ENCODE measurements around the gene BCR.

BCR gene

DNA sequence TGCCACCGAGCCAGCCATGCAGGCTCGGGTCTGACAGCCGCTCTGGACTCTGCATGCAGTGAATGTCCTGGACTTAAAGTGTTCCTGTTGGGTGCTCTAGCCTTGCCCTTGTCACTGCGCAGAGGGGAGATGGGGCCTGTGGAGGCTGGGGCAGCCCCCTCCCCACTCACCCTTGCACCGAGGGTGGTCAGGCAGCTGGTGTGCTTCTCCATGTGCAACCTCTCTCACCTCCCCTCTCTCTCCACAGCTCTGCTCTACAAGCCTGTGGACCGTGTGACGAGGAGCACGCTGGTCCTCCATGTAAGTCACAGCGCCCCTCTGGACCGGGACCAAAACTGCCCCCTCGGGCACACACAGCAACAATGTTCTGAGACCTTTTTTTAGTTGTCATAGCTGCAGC is 92.5 kb downstream of the BCR start:
- no peaks in the 10 kb centered on the region for H3K9me3 Mint-ChIP-seq (ENCODE audit: low read depth)
- H3K4me3 Mint-ChIP-seq, result no peak overlapping the region
- H3K4me1 Mint-ChIP-seq (ENCODE audit: low read depth), result no peaks in the 10 kb centered on the region
- H3K27ac Mint-ChIP-seq, result no peak overlapping the region
- no peaks in the 10 kb centered on the region for H3K27me3 Mint-ChIP-seq
- H3K36me3 Mint-ChIP-seq, result no peaks in the 10 kb centered on the region

DNA sequence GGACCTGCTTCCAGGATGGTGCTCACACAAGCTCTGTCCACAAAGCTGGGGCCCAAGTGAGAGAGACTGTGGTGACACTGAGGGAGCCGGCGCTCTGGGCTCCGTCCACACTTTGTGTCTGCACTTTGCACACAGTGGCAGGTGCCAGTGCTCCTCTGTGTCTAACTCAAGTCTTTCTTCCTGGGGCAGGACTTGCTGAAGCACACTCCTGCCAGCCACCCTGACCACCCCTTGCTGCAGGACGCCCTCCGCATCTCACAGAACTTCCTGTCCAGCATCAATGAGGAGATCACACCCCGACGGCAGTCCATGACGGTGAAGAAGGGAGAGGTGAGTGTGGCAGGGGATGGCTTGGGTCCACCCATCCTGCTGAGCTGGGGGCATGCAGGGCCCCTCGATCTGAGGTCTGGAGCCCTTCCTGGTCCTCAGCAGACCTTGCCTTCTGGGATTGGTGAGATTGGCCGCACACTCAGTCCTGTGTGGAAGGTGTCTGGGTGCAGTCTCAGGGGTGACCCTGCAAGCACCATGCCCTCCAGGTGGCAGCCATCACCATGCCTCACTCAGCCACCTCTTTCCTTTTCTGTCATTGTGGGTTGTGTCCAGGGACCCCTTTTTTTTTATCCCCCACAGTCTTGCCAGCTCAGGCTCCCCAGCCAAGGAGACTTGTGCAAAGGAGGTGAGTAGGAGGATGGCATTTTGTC is 93.3 kb downstream of the BCR start:
- H3K36me3 Mint-ChIP-seq, result no peaks in the 10 kb centered on the region
- no peak overlapping the region for H3K27ac Mint-ChIP-seq
- no peaks in the 10 kb centered on the region for H3K4me1 Mint-ChIP-seq (ENCODE audit: low read depth)
- no peaks in the 10 kb centered on the region for H3K27me3 Mint-ChIP-seq
- no peak overlapping the region for H3K4me3 Mint-ChIP-seq
- H3K9me3 Mint-ChIP-seq (ENCODE audit: low read depth), result no peaks in the 10 kb centered on the region

DNA sequence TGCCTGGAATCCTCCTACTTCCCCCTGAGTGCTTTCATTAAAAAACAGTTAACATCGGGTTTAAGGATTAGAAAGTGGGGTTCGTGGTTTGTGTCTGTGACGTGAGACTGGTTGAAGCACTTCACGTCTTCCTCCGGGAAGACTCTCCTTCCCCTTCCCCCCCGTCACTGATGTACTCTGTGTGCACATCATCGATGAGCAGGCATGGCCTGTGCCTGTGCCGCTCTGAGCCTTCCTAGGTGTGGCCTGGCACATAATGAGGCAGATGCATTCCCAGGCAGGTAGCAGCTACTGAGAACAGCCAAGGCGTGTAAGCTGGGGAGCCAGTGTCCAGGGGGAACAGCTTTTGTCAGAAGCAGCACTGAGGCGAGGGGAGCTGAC is 93.8 kb downstream of the BCR start:
- Mint-ChIP-seq H3K9me3 (ENCODE audit: low read depth) (no peaks in the 10 kb centered on the region), H3K36me3 (no peaks in the 10 kb centered on the region), H3K27ac (no peak overlapping the region), H3K4me1 (ENCODE audit: low read depth) (peaks cover 3% of the 10 kb centered on the region), H3K4me3 (no peak overlapping the region), H3K27me3 (no peaks in the 10 kb centered on the region)

DNA sequence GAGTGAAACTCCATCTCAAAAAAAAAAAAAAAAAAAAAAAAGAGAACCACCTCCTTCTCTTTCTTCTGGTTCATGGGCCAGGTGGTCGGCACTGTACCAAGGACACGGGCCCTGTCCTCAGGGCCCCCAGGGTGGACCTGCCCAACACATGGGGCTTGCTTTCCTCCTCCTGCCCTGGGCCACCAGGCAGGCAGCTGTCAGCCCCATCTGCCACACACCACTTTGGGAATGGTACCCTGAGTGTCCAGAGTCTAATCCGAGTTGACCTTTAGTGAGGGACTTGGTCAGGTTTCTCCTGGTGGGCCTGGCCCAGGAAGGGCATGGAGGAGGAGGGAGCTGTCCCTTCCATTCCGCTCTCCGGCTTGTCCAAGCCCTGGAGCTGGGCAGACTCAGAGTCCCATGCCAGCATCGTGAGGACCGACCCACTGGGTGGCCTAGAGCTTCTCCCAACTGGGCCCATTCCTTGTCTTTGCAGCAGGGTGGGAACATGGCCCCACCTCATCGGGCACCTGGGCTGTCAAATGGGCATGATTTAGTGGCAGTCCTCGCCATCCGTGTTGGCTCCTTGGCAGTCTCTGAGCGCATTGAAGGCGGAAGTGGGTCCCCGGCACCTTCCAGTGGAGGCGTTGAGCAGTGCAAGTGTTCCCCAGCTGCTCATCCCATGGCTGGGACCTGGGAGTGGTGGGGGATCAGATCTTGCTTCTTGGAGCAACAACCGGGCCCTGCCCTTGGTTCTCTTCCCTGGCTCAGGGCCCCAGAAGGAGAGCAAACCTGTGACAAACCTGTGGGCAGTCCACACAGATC is 94.8 kb downstream of the BCR start:
- H3K4me1 Mint-ChIP-seq (ENCODE audit: low read depth), result peaks cover 5% of the 10 kb centered on the region
- H3K36me3 Mint-ChIP-seq, result no peaks in the 10 kb centered on the region
- no peaks in the 10 kb centered on the region for H3K9me3 Mint-ChIP-seq (ENCODE audit: low read depth)
- H3K27me3 Mint-ChIP-seq, result no peaks in the 10 kb centered on the region
- no peak overlapping the region for H3K4me3 Mint-ChIP-seq
- no peak overlapping the region for H3K27ac Mint-ChIP-seq

DNA sequence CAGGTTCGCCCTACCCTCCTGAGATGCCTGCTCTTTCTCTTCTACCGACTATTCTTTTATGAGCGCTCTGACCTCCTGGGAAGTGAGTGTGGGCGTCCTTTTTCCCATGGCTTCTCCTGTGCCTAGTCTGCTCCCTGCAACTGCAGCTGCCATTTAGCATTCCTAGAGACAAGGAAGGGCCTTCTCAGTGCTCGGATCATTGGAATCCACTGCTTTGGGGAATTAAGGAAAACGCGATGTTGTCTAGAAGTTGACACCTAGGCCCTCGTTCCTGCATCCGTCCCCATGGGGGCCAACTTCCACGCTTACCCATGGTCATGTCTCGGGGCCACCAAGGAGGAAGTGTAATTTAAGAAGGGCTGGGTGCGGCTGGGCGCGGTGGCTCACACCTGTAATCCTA is 95.4 kb downstream of the BCR start:
- Mint-ChIP-seq H3K4me1 (ENCODE audit: low read depth) (peaks cover 10% of the 10 kb centered on the region), H3K4me3 (no peak overlapping the region), H3K27me3 (no peaks in the 10 kb centered on the region), H3K27ac (peak overlapping the region; percentile 41), H3K9me3 (ENCODE audit: low read depth) (no peaks in the 10 kb centered on the region), H3K36me3 (no peaks in the 10 kb centered on the region)

DNA sequence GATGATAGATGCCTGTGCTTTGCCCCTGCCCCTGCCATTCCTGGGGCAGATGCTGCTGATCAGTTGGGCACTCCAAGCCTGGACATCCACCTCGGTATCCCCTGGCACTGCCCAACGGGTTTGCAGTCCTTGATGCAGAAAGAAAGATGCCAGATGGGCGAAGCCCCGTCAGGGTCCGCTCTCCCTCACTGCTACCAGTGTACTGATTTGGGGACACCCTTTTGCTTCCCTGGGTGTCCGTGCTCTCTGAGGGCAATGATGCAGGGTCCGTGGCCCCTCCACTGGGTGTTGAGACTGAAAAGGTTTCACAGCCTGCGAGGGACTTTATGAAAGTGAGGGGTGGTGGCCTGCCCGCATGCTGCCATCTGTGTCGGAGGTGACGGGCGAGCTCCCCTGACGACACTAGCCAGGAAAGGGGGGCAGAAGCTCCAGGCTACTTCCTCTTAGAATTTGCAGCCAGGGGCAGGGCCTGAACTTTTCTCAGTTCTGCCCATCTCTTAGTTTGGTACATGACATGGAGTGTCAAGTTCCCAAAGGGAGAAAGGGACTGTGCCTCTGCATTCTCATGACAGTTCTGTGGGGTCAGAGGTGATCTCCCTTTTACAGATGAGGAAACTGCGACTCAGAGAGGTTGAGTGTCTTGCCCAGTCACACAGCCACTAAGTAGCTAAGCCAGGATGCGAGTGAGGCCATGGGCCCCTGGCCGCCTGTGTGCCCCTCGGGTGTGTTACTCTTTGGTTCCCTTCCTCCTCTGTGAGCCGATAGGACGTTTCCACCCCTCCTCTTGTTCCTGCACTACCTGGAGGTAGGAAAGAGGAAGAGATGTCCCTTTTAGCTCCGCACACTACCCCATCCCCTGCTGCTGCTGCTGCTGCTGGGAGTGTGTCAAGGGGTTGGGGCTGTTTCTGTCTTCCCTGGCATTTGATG is 96.6 kb downstream of the BCR start:
- Mint-ChIP-seq H3K4me1 (ENCODE audit: low read depth) (peaks cover 14% of the 10 kb centered on the region), H3K4me3 (no peak overlapping the region), H3K36me3 (no peaks in the 10 kb centered on the region), H3K27me3 (no peaks in the 10 kb centered on the region), H3K27ac (no peak overlapping the region), H3K9me3 (ENCODE audit: low read depth) (no peaks in the 10 kb centered on the region)

DNA sequence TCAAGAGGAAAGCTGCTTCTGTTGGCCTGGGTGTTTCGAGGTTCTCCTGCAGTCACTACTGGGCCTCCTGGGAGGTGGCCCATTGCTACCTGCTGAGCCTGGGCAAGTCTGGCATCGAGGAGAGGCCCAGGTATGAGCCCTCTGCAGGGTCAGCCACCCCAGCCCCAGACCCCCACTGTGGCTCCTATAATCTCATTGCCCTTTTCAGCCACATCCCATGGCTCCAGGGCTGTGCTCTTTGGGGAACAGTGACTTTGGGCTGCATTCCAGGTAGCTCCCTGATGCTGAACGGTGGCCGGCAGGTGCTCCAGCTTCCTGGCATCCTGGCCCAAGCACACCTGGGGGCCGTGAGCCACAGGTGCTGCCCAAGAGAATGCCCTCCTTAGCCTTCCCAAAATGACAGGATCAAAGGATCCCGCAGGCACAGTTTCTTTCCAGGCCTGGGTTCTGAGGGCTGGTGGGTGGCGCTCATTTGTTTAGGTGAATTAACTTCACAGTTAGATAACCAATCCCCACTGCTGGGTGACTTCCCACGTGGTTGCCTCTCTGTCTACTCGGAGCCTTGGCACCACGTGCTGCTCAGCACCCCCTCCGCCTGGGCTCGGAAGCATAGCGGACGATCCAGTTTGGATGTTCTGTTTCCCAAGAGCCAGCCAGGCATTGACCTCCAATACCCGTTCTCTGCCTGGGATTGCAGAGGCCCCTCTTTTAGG is 97.4 kb downstream of the BCR start:
- no peaks in the 10 kb centered on the region for H3K36me3 Mint-ChIP-seq
- no peak overlapping the region for H3K27ac Mint-ChIP-seq
- H3K4me1 Mint-ChIP-seq (ENCODE audit: low read depth), result peaks cover 14% of the 10 kb centered on the region
- H3K4me3 Mint-ChIP-seq, result no peak overlapping the region
- H3K9me3 Mint-ChIP-seq (ENCODE audit: low read depth), result no peaks in the 10 kb centered on the region
- no peaks in the 10 kb centered on the region for H3K27me3 Mint-ChIP-seq

DNA sequence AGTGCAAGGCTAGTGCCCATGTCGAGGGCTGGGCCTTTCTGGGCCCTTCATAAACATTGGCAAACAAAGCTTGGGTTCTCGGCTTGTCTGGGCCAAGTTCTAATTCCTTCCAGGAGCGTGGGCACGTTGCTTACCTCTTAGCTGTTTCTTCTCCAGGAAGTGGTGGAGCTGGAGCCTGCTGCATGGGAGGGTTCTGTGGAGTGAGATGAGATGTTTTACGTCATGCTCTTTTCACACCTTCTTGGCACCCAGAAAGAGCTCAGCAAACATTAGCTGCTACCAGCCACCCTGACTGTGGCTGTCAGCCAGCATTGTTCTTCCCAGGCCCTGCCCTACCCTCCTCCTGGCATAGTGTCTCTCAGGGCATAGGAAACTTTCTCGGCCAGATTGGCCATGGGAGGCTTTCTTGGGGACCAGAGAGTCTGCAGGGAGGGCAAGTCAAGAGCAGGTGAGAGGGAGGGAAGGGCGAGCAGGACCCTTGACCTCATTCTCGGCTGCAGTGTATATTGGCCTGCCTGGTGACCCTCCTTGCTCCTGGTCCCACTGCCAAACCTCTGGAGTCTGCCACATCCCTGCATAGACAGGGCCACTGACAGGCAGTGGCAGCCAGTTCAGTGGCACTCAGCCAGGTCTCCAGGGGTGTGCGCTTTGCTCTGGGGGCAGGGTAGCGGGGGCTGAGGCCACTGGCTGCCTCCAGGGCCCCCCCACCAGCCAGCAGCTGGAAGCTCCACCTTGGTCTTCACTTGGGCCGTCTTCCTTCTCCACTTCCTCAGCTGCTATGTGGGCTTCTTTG is 98.8 kb downstream of the BCR start:
- Mint-ChIP-seq H3K27ac (peak overlapping the region; percentile 37), H3K9me3 (ENCODE audit: low read depth) (no peaks in the 10 kb centered on the region), H3K36me3 (no peaks in the 10 kb centered on the region), H3K4me3 (no peak overlapping the region), H3K27me3 (no peaks in the 10 kb centered on the region), H3K4me1 (ENCODE audit: low read depth) (peaks cover 14% of the 10 kb centered on the region)

DNA sequence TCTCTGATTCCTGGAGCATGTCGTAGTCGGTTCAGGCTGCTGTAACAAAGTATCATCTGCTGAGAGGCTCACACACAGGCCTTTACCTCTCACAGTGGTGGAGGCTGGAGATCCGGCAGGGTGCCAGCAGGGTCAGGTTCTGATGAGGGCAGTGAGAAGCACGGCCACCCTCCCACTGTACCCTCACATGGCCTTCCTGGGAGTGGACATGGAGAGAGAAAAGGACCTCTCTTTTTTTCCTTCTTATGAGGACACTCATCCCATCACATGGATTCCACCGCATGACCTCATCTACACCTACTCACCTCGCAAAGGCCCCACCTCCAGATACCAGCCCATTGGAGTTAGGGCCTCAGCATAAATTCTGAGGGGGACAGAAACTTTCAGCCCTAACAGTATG is 99.5 kb downstream of the BCR start:
- Mint-ChIP-seq H3K27me3 (no peaks in the 10 kb centered on the region), H3K4me3 (no peak overlapping the region), H3K4me1 (ENCODE audit: low read depth) (peaks cover 14% of the 10 kb centered on the region), H3K27ac (peak overlapping the region; percentile 37), H3K36me3 (no peaks in the 10 kb centered on the region), H3K9me3 (ENCODE audit: low read depth) (no peaks in the 10 kb centered on the region)

DNA sequence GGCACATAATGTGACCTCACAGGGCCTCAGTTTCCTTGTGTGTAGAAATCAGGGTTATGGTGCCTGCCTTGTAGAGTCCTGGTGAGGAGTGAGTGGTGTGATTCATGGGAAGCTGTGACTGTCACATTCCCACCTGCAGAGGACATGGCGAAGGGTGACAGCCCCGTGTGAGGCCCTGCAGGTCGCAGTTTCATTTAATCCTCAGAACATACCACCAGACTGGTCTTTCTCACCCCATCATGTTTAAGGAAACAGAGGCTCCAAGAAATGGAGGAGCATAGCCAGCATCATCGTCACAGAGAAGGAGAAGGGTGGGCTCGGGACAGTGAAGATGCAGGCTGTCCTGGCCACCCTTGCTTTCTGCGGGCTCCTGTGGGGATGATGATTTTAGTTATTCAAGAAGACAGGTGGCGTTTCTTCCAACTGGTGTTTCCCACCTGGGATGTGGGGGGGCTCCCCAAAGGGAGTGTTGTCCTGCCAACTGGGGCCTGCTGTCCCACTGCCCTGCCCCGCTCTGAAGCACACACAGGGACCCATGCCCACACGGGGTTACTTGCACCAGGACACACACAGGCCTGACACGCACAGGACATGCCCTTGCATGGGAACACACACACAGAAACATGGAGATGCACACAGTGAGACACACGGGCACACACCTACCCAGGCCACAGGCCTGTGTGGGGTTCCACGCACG is 100.2 kb downstream of the BCR start:
- no peaks in the 10 kb centered on the region for H3K36me3 Mint-ChIP-seq
- no peaks in the 10 kb centered on the region for H3K27me3 Mint-ChIP-seq
- H3K4me1 Mint-ChIP-seq (ENCODE audit: low read depth), result peaks cover 14% of the 10 kb centered on the region
- no peak overlapping the region for H3K4me3 Mint-ChIP-seq
- H3K27ac Mint-ChIP-seq, result no peak overlapping the region
- no peaks in the 10 kb centered on the region for H3K9me3 Mint-ChIP-seq (ENCODE audit: low read depth)

DNA sequence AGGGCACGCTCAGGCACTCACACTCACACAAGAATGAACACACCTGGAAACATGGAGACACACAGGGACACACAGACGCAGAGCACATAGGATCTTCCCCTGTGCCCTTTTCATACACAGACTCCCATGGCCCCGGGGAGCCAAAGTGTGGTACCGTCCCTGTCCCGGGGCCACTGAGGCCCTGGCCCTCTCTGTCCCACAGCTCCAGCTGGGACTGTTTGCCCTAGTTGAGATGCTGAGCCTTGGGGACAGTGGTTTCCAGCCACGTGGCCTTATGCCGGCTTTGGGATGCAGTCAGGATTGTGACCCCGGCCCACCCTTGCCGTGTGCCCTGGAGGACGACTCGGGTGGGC is 100.7 kb downstream of the BCR start:
- no peak overlapping the region for H3K4me3 Mint-ChIP-seq
- no peaks in the 10 kb centered on the region for H3K27me3 Mint-ChIP-seq

DNA sequence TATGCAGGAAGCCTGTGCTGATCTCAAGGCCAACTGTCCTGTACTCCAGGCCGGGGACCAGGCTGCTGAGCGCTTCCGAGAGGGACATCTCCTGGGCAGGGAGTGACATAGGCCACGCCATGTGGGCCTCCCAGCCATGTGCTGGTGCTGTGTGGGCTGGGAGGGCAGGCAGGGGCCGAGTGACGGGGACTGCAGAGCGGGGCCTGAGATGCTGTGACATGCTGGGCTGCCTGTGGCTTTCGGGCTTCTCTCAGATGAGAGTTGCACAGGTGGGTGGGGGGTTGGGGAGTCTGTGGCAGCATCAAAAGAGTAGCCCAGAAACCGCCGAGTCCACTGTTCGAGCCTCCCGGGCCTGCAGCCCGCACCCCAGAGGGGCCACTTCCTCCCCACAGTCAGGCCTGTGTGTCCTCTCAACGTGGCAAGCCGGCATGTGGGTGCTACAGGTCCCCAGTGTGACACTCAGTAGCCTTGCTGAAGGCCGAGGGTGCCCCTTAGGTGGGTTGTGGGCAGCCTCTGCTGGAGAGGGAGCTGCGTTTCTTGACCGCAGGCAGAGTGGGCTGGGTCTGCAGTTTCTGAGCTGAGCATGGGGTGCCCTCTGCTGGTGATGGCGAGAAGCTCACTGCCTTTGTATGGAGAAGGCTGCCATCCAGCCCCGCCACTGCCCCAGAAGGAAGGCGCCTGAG is 101.2 kb downstream of the BCR start:
- Mint-ChIP-seq H3K4me1 (ENCODE audit: low read depth) (peaks cover 14% of the 10 kb centered on the region), H3K27ac (no peak overlapping the region), H3K27me3 (no peaks in the 10 kb centered on the region), H3K9me3 (ENCODE audit: low read depth) (no peaks in the 10 kb centered on the region), H3K36me3 (no peaks in the 10 kb centered on the region), H3K4me3 (no peak overlapping the region)

More for the DNA sequence above, 100.7 kb downstream of the BCR start:
- Mint-ChIP-seq H3K9me3 (ENCODE audit: low read depth) (no peaks in the 10 kb centered on the region), H3K4me1 (ENCODE audit: low read depth) (peaks cover 14% of the 10 kb centered on the region), H3K36me3 (no peaks in the 10 kb centered on the region), H3K27ac (no peak overlapping the region)

DNA sequence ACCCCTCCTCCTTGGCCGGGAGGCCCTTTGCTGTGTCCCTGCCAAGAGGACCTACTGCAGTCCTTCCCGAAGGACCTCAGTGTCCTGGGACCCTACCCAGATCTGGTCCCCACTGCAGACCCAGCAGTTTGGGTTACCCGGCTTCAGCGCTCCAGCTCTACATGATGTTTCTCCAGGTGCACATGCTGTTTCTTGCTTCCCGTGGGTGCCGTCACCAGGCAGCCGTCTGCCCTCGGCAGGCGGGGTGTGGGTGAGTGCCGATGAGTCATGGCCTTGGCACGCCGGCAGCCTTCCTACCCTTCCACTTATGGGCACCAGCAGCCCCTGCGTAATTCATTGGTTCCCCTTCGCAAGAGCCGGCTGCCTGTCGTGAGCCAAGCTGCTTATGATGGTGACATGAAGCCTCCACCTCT is 101.8 kb downstream of the BCR start:
- Mint-ChIP-seq H3K4me1 (ENCODE audit: low read depth) (peaks cover 14% of the 10 kb centered on the region), H3K9me3 (ENCODE audit: low read depth) (no peaks in the 10 kb centered on the region), H3K27me3 (no peaks in the 10 kb centered on the region), H3K27ac (no peak overlapping the region), H3K4me3 (no peak overlapping the region), H3K36me3 (no peaks in the 10 kb centered on the region)
